DMS153 treated with DMSO at 0.1 percent for 48 hours (cell line): ENCODE results near the gene UNC93B1.
"Not testable (repeated sequence)": the region's sequence is repeated elsewhere in the genome, so short reads cannot be mapped to it uniquely, and the experiment has no call there.

Experiments
- DNase-seq: peaks from one replicate; lab custom pipeline; 2025; ENCODE audit not compliant: unreplicated experiment; lab: John Stamatoyannopoulos, UW

The UNC93B1 gene

GRCh38 chr11:67994387-67994786 lies 9.5 kb downstream of the UNC93B1 start:
- not testable (repeated sequence) for DNase-seq

GRCh38 chr11:67993821-67994220 lies 10.1 kb downstream of the UNC93B1 start:
- DNase-seq = peak; percentile 24

DNA sequence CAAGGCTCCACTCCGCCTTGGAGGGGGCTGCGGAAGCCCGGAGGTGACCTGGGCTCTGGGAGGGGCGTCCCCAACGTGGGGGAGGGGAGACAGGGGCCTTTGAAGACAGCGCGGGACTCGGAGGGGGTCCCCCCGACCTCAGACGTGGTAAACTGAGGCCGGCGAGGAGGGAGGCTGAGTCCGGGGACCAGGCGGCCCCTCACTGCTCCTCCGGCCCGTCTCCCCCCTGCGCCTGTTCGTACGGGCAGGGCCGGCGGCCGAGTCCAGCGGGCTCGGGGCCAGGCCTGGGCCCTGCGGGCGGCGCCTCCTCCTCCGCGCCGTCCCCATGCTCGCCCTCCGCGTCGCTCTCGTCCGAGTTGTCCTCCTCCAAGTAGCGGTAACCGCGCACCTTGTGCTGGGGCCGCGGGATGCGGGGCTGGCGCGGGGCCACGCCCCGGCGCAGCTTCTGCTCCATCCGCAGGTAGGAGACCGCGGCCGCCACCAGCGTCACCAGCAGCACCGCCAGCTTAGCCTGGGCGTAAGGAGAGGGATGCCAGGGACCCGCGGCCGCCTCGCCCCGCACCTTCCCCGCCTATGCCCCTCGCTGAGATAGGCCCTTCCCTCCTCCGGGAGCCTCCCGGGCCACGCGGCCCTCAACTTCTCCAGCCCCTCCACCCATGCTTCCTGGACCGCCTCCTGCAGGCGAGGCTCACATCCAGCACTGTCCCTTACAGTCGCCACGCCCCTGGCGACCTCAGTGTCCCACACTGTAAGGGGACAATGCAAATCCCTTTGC lies 12.4 kb downstream of the UNC93B1 start:
- not testable (repeated sequence) for DNase-seq

DNA sequence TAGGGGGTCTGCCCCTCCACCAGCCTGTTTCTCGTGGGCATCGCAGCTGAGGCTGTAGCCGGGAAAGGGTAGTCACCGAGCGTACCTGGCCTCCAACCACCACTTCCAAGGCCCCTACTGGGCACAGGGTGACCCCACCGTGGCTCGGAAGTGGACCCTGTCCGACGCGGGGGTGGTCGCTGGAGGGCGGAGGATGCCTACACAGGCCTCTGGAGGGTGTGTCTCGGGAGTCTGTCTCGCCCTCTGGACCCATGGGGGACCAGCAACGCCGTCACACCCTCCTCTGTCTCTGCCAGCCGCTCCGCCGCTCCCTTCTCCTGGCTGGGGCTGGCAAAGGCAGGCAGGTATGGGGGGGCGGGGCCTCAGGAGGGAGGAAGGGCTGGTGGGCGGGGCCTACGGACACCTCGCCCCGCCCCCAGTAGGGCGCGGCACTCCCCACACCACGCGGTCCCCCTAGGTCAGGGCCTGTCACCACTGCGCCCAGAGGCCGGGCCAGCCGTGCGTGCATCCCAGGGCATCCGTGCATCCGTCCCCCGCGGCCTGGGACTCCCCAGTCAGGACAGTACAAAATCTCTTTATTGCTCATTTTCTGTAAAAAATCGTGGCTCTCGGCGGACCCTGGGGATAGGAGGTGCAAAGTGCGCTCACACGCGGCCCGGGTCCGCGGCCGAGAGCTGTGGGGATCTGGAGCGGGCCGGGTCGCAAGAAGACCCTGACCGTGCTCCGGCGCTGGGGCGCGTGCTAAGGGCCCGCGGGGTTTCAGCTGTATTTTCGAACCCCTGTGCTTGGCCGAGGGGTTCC lies 13.2 kb downstream of the UNC93B1 start:
- not testable (repeated sequence) for DNase-seq

- not testable (repeated sequence) for DNase-seq
Measured at GRCh38 chr11:67985302-67985701, 18.6 kb downstream of the UNC93B1 start.

- no peak for DNase-seq
Measured at GRCh38 chr11:67983951-67984350, 19.9 kb downstream of the UNC93B1 start.

DNA sequence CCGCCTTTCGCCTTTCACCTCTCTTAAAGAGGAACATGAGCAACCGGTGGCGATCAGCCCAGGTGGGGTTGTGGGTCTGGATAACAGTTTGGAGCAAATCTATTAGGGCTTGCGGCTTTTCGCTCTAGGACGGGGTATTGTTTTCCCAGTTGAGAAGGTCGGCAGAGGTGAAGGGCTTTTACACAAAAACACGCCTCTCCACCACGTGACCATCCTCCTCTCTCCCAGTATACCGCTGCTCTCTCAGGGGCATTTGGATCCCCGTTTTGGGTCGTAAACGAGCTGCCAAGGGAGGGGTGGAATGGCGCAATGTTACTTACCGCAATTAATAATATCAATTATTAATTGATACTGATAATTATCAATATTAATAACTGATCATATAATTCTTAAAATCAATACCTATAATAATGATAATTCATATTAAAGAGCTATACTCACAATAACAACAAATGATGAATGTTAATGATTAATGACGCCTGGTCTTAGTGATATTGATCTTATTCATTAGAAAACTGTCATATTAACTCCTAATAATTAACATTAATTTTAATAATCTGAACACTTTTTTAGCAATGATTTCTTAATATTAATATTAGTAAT lies 21.5 kb downstream of the UNC93B1 start:
- not testable (repeated sequence) for DNase-seq

DNA sequence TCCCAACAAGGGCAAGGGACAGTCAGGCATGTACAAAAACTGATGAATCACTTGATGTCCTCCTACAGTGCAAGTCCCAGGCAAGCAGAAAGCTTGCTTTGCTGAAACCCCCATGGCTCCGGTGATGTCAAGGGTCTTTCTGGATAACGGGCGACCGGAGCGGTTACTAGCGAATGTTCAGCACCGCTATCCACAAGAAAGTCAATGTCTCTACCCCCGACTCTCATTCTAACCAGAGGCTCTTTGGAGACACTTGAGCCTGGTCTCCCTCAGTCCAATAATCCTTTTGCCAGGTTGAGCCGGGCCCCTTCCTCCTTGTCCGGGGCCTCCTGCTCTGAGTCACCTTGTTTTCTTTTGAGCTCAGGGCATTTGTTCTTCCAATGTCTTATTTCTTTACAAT lies 22.7 kb downstream of the UNC93B1 start:
- DNase-seq = not testable (repeated sequence)

DNA sequence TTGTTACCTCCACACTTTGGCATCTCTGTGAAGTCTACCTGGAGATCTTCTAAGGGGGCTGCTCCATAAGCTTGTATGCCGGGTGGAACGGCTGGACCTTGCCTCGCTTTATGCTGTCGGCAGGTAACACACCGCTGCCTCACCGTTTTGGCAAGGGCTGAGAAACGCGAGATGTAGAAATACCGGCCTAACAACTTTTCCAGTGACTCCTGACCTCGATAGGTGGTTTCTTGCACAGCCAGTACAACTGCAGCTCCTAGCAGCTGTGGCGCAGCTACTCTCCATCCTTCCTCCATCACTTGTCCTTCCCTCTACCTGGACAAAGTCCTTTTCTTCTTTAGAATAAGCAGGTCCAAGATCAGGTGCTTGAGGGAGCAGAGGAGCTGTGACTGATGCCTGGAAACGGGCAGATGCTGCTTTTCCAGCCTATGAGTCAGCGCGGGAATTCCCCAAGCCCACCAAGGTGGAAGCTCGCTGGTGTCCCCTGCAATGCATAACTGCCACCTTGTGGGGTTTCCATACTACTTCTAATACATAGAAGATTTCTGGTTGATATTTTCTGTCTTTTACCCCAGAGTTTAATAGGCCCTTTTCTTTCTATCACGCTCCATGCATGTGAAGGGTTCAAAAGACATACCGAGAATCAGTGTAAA lies 25.0 kb downstream of the UNC93B1 start:
- peak; percentile 12 for DNase-seq

- DNase-seq = not testable (repeated sequence)
Measured at GRCh38 chr11:67974746-67975145, 29.2 kb downstream of the UNC93B1 start.

GRCh38 chr11:67965830-67966348 lies 38.0 kb downstream of the UNC93B1 start:
- not testable (repeated sequence) for DNase-seq

DNA sequence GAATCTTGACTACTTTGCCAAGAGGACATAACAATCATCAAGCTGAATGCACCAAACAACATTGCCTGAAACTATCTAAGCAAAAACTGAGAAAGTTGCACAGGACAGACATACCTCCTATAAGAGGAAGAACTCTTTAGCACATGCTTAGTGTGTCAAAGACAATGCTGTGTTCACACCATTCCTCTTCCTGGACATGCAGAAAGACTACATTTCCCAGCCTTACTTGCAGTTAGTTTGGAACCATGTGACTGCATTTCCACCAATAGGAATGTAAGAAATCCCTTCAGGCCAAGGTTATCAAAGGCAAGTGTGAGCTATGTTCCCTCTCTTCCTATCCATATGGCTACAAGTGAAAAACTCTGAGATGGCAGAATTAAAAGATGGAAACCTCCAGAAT lies 39.2 kb downstream of the UNC93B1 start:
- DNase-seq = not testable (repeated sequence)

DNA sequence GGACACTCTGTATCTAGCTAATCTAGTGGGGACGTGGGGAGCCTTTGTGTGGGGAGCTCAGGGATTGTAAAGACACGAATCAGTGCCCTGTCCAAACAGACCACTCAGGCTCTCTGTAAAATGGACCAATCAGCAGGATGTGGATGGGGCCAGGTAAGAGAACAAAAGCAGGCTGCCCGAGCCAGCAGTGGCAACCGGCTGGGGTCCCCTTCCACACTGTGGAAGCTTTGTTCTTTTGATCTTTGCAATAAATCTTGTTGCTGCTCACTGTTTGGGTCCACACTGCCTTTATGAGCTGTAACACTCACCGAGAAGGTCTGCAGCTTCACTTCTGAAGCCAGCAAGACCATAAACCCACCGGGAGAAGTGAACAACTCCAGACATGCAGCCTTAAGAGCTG lies 40.0 kb downstream of the UNC93B1 start:
- DNase-seq = not testable (repeated sequence)

DNA sequence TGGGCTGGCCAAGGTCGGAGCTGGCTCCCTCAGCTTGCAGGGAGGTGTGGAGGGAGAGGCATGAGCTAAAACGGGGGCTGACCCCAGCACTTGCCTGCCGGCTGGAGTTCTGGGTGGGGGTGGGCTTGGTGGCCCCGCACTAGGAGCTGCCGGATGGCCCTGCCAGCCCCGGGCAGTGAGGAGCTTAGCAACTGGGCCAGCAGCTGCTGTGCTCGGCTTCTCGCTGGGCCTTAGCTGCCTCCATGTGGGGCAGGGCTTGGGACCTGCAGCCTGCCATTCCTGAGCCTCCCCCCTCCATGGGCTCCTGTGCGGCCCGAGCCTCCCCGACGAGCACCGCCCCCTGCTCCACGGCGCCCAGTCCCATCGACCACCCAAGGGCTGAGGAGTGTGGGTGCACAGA lies 40.7 kb downstream of the UNC93B1 start:
- DNase-seq = not testable (repeated sequence)

- DNase-seq = not testable (repeated sequence)
Measured at GRCh38 chr11:67956236-67956635, 47.7 kb downstream of the UNC93B1 start.

GRCh38 chr11:67955461-67956007 lies 48.4 kb downstream of the UNC93B1 start:
- DNase-seq = peak; percentile 30

DNA sequence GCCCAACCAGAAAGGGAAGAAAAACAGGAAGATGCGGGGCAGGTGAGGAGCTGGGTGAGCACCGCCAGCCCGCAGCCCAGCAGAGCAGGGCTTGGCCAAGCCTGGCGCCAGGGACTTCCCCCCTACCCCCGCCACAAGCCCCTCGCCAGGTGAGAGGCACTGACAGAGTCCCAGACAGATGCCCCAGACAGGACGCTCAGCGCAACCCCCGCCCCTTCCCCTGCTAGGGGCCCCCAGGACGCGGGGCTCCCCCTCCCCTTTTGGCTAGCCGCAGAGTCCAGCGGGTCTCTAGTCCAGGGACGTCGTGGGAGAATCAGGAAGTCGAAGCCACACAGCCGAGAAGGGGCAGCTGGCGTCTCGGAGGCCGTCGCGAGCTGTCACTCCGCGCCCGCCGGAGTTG lies 48.9 kb downstream of the UNC93B1 start:
- not testable (repeated sequence) for DNase-seq

- DNase-seq = not testable (repeated sequence)
Measured at GRCh38 chr11:67954251-67954650, 49.6 kb downstream of the UNC93B1 start.

DNA sequence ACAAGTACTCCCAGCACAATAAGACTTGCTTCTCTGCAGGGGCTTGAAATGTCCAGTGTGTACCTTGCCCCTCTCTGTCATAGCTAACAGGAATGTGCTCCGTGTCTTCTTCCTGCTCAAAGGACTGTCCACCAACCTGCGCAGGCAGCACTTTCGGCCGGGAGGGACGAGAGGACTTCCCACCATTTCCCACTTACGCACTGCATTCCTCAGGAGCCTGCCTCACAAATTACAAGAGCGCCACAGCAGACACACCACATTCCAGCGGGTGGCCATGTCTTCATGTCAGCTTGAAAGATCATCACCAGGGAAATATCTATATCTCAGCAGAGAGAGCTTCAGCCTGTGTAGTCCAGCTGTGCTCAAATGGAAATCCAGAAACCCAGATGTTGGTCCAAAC lies 53.2 kb downstream of the UNC93B1 start:
- not testable (repeated sequence) for DNase-seq

- not testable (repeated sequence) for DNase-seq
Measured at GRCh38 chr11:67947785-67948184, 56.1 kb downstream of the UNC93B1 start.

GRCh38 chr11:67946403-67946802 lies 57.5 kb downstream of the UNC93B1 start:
- DNase-seq = not testable (repeated sequence)
